Amniotic stem cell (primary cell): ENCODE data around the gene SLC44A2.
A peak's percentile ranks its signal among the peaks of the same experiment; 100 is the strongest.
"Not testable (repeated sequence)": the region's sequence is repeated elsewhere in the genome, so short reads cannot be mapped to it uniquely, and the experiment has no call there.

Source experiments
- DNase-seq: peaks from one replicate; lab custom pipeline; 2025; lab: John Stamatoyannopoulos, UW

Gene SLC44A2

GRCh38 chr19:10651851-10652250 lies 26.5 kb downstream of the SLC44A2 start:
- no peak for DNase-seq

GRCh38 chr19:10653482-10653731 lies 28.1 kb downstream of the SLC44A2 start:
- no peak for DNase-seq

GRCh38 chr19:10653732-10654609 lies 28.6 kb downstream of the SLC44A2 start, which contains the start of gene ILF3:
TSS of gene ILF3 (plus strand) at chr19:10654346. CDS start at chr19:10670606, 16,260 bp downstream.
- peak; percentile 100 for DNase-seq

- no peak for DNase-seq
These were observed 29.5 kb downstream of the SLC44A2 start for GRCh38 chr19:10654610-10655456.

- no peak for DNase-seq
These were observed 30.3 kb downstream of the SLC44A2 start for GRCh38 chr19:10655457-10656312.

- DNase-seq, result no peak
These were observed 35.0 kb downstream of the SLC44A2 start for GRCh38 chr19:10660346-10660745.

GRCh38 chr19:10661946-10662345 lies 36.6 kb downstream of the SLC44A2 start:
- no peak for DNase-seq

GRCh38 chr19:10662384-10663251 lies 37.3 kb downstream of the SLC44A2 start:
- no peak for DNase-seq

GRCh38 chr19:10663252-10663563 lies 37.9 kb downstream of the SLC44A2 start:
- not testable (repeated sequence) for DNase-seq

- DNase-seq, result no peak
These were observed 42.5 kb downstream of the SLC44A2 start for GRCh38 chr19:10667867-10668266.

- DNase-seq, result no peak
These were observed 43.9 kb downstream of the SLC44A2 start for GRCh38 chr19:10669246-10669645.

GRCh38 chr19:10670182-10670581 lies 44.8 kb downstream of the SLC44A2 start:
- DNase-seq, result no peak

GRCh38 chr19:10670876-10671804 lies 45.8 kb downstream of the SLC44A2 start:
- no peak for DNase-seq

- DNase-seq, result not testable (repeated sequence)
These were observed 46.6 kb downstream of the SLC44A2 start for GRCh38 chr19:10671922-10672321.

GRCh38 chr19:10675214-10675613 lies 49.9 kb downstream of the SLC44A2 start:
- DNase-seq, result not testable (repeated sequence)

GRCh38 chr19:10677751-10678150 lies 52.4 kb downstream of the SLC44A2 start:
- no peak for DNase-seq

GRCh38 chr19:10678813-10679212 lies 53.5 kb downstream of the SLC44A2 start:
- DNase-seq, result no peak

GRCh38 chr19:10679743-10680142 lies 54.4 kb downstream of the SLC44A2 start:
- no peak for DNase-seq

GRCh38 chr19:10680545-10681135 lies 55.3 kb downstream of the SLC44A2 start:
- DNase-seq, result no peak

GRCh38 chr19:10681658-10682057 lies 56.3 kb downstream of the SLC44A2 start:
- DNase-seq, result no peak
